GM23338 (cell line): ENCODE measurements around the gene TMEM225B.
"Not testable (repeated sequence)": the region's sequence is repeated elsewhere in the genome, so short reads cannot be mapped to it uniquely, and the experiment has no call there.

Source experiments
- CTCF ChIP-seq, 2 experiments: fragments of 200-600 bp in 1 of 2; sonication (generic) in 1 of 2; conservative IDR thresholded peaks; 2 replicates each; pipeline versions ENCODE4 v1.5.1 to v1.6.1; 2016 to 2017; ENCODE audit warnings: antibody characterized with exemption in 2 of 2, low read depth in 2 of 2, mild to moderate bottlenecking in 2 of 2, moderate library complexity in 1 of 2
- EZH2 ChIP-seq: fragments of 200-600 bp; sonication (generic); IDR thresholded peaks from one replicate; pipeline ENCODE4 v1.8.0; 2017; ENCODE audit warnings: antibody characterized with exemption, mild to moderate bottlenecking, low read depth; ENCODE audit not compliant: unreplicated experiment
- JUNB ChIP-seq: IDR thresholded peaks from one replicate; pipeline ENCODE4 v1.6.1; 2016; ENCODE audit warnings: antibody characterized with exemption; ENCODE audit not compliant: unreplicated experiment
- NANOG ChIP-seq: IDR thresholded peaks from 2 replicates; pipeline ENCODE4 v1.6.1; 2016; ENCODE audit warnings: antibody characterized with exemption, borderline replicate concordance
- POLR2AphosphoS5 ChIP-seq: IDR thresholded peaks from 2 replicates; pipeline ENCODE4 v1.6.1; 2016; ENCODE audit warnings: antibody characterized with exemption, low read depth
- STAT1 ChIP-seq: IDR thresholded peaks from one replicate; pipeline ENCODE4 v1.6.1; 2016; ENCODE audit warnings: antibody characterized with exemption; ENCODE audit not compliant: unreplicated experiment
- ZNF114 ChIP-seq: fragments of 250-450 bp; sonication (Bioruptor Pico); IDR thresholded peaks from 2 replicates; pipeline ENCODE4 v1.5.0; 2020; ENCODE audit warnings: mild to moderate bottlenecking, moderate library complexity
- TF ChIP-seq, protein P1 (sequence below): IDR thresholded peaks from one replicate; pipeline ENCODE4 v1.6.1; 2018; ENCODE audit warnings: antibody characterized with exemption; ENCODE audit not compliant: unreplicated experiment
- TF ChIP-seq, protein P2 (sequence below): IDR thresholded peaks from 2 replicates; pipeline ENCODE4 v1.6.1; 2016; ENCODE audit warnings: antibody characterized with exemption

- not testable (repeated sequence) for TF ChIP-seq EZH2; ZNF114 (CRISPR knock-in tag); POLR2AphosphoS5; CTCF (conservative IDR thresholded peaks at IDR 0.05; ENCODE audit: low read depth in 2 of 2); STAT1; JUNB; NANOG
- TF ChIP-seq, protein P1, sequence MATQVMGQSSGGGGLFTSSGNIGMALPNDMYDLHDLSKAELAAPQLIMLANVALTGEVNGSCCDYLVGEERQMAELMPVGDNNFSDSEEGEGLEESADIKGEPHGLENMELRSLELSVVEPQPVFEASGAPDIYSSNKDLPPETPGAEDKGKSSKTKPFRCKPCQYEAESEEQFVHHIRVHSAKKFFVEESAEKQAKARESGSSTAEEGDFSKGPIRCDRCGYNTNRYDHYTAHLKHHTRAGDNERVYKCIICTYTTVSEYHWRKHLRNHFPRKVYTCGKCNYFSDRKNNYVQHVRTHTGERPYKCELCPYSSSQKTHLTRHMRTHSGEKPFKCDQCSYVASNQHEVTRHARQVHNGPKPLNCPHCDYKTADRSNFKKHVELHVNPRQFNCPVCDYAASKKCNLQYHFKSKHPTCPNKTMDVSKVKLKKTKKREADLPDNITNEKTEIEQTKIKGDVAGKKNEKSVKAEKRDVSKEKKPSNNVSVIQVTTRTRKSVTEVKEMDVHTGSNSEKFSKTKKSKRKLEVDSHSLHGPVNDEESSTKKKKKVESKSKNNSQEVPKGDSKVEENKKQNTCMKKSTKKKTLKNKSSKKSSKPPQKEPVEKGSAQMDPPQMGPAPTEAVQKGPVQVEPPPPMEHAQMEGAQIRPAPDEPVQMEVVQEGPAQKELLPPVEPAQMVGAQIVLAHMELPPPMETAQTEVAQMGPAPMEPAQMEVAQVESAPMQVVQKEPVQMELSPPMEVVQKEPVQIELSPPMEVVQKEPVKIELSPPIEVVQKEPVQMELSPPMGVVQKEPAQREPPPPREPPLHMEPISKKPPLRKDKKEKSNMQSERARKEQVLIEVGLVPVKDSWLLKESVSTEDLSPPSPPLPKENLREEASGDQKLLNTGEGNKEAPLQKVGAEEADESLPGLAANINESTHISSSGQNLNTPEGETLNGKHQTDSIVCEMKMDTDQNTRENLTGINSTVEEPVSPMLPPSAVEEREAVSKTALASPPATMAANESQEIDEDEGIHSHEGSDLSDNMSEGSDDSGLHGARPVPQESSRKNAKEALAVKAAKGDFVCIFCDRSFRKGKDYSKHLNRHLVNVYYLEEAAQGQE = not testable (repeated sequence)
- TF ChIP-seq, protein P2, sequence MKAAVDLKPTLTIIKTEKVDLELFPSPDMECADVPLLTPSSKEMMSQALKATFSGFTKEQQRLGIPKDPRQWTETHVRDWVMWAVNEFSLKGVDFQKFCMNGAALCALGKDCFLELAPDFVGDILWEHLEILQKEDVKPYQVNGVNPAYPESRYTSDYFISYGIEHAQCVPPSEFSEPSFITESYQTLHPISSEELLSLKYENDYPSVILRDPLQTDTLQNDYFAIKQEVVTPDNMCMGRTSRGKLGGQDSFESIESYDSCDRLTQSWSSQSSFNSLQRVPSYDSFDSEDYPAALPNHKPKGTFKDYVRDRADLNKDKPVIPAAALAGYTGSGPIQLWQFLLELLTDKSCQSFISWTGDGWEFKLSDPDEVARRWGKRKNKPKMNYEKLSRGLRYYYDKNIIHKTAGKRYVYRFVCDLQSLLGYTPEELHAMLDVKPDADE = not testable (repeated sequence)
Measured at GRCh38 chr7:99657879-99658278, 59.8 kb downstream of the TMEM225B start.
